ENCODE results near the gene SAFB2.
"Not testable (repeated sequence)": the region's sequence is repeated elsewhere in the genome, so short reads cannot be mapped to it uniquely, and the experiment has no call there.

Gene SAFB2

DNA sequence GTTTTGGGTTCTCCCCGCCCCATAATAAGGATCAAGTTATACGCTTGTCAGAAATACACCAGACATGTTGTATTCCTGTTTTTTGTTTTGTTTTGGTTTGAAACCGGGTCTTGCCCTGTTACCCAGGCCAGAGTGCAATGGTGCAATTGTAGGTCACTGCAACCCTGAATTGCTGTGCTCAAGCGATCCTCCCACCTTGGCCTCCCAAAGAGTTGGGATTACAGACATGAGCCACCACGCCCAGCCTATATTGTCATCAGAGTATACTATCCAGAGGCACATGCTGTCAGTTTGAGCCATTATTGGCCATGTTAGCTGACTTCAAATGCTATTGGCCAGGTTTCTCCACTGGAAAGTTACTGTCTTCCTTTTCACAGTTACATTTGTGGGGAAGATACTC is 10.1 kb upstream of the SAFB2 start:
- DNase-seq (ENCODE audit: low read depth) = no peak

- DNase-seq (ENCODE audit: low read depth) = no peak
Observed at GRCh38 chr19:5632241-5632612, 9.7 kb upstream of the SAFB2 start.

DNA sequence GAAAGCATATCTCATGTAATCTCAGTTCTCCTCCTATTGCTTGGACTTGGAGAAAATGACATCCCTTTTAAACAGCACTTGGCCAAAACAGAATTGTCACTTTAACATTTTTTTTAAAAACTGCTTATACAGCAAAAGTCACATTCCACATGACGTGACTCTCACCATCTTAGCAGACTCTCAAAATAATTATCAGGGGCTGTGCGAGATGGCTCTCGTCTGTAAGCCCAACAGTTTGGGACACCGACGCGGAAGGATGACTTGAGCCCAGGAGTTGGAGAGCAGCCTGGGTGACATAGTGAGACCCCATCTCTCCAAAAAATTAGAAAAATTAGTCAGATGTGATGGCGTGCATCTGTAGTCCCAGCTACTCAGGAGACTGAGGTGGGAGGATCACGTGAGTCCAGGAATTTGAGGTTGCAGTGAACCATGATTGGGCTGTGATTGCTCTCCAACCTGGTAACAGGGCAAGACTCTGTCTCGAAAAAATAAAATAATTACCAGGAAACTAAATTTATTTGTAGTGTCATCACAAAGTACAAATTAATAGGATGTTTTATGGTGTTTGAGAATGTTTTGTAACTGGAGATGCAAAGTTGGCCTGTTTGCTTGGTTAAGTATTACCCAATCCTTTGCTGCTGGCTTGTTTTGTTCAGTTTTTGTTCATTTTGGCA is 9.1 kb upstream of the SAFB2 start:
- no peak for DNase-seq (ENCODE audit: low read depth)

DNA sequence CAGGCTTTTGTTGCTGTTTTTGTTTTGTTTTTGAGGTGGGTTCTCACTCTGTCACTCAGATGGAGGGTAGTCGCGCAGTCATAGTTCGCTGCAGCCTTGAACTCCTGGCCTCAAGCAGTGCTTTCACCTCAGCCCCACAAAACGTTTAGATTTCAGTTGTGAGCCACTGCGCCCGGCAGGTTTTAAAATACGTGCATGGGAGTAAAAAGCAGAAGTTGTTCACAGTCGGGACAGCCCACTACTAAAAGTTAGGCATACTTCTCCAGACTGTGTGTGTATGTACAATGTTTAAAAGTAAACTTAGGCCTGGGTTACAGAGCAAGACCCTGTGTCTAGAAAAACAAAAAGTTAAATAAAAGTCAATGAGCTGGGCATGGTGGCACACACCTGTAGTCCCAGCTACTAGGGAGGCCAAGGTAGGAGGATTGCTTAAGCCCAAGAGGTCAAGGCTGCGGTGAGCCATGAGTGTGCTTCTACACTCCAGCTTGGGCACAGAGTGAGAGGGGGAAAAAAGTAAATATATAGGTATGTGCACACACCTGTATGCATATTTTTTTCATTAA is 6.4 kb upstream of the SAFB2 start:
- no peak for DNase-seq (ENCODE audit: low read depth)

DNA sequence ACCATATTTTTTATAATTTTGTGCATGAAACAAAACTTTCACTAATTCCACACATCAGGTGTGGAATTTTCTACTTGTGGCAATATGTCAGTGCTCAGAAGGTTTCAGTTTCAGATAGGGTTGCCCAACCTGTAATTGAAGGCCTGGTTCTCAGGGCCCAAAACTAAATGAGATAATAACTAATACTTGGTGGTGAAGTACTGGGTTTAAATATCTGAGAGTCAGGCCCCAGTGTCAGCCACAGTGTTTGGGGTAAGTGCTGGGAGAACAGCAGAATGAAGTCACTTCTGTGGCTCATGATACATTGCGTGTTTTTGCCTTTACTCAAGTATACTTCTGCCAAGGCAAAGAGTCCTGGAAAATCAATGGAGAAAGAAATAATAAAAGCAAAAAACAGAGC is 5.9 kb upstream of the SAFB2 start:
- no peak for DNase-seq (ENCODE audit: low read depth)

- no peak for DNase-seq (ENCODE audit: low read depth)
Observed at GRCh38 chr19:5627395-5627904, 4.9 kb upstream of the SAFB2 start.

- no peak for DNase-seq (ENCODE audit: low read depth)
Observed at GRCh38 chr19:5625641-5626040, 3.1 kb upstream of the SAFB2 start.

DNA sequence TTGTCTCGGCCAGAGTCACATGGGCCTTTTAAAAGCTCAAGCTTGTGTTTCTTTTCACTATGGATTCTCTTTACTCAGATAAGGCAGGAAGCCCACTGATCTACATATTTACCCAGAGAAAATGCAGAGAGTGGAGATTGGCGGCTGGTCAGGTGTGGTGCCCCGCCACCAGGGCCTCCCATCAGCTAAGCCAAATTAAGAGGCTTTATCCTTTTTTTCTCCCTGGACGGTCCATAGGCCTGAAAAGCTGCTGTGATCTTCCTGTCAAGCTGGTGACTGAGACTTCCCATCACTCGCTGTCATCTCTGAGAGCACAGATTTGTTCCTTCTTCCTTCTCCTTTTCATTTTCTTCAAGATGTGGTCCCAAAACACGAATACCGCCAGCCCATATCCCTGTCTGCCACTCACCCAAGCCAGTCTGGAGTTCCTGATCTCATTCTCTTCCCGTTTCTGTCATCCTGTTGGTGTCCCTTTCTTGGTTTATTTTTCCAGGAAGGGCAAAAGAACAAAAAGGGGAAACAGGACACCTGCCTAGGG is 2.2 kb upstream of the SAFB2 start:
- DNase-seq (ENCODE audit: low read depth) = no peak

DNA sequence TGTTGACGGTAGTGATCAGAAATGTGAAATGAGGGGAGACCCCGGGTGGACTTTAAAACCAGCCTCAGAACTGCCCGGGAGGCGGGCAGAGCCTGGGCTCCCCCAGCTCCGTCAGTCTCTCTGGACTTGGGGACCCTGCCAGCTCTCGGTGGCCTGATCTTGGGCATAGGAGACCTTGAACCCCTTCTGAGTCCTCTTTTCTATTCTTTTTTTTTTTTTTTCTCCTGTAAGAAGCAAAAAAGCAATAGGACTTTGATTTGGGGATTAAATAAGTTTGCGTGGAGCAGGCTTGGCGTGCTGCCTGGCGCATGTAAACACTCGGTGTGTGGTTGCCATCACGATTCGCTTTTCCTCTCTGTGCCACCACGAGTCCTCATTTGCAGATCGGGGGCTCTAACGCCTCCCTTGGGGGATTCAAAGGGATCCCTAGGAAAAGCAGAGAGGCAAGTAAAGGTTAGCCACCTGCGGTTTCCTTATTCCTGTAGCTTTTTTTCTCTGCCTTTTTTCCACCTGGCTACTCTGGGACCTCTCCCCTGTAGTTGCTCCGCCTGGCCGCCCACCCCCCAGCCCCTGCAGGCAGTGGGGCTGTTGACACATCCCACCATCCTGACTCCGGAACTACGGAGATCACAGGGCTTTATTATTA is 1.6 kb upstream of the SAFB2 start:
- no peak for DNase-seq (ENCODE audit: low read depth)

- no peak for DNase-seq (ENCODE audit: low read depth)
Observed at GRCh38 chr19:5623397-5624017, 931 bp upstream of the SAFB2 start.

DNA sequence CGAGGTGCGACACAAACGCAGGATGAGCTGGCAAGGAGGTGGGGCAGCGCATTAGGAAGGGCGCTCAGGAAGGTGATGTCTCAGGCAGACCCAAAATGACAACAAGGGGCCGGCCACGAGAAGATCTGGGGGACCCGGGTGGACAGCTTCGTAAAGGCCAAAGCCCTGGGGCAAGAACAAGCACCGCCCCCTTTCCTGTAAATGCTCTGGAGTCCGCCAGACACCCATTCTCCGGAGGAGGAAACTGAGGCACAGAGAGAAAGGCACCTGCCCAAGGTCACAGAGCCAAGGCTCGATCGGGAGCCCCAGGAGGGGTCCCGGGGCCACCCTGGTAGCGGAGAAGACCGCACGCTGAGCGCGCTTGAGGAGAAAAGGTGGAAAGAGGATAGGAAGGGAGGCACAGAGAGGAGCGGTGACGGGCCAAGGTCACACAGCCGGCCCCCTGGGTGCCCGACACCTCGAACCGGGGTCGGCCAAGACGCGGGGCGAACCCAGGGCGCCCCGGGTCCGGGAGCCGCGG is 571 bp downstream of the SAFB2 start:
- DNase-seq (ENCODE audit: low read depth) = no peak

GRCh38 chr19:5621311-5621944 is 1.1 kb downstream of the SAFB2 start:
- DNase-seq (ENCODE audit: low read depth) = no peak

GRCh38 chr19:5619946-5620345 is 2.6 kb downstream of the SAFB2 start:
- no peak for DNase-seq (ENCODE audit: low read depth)

DNA sequence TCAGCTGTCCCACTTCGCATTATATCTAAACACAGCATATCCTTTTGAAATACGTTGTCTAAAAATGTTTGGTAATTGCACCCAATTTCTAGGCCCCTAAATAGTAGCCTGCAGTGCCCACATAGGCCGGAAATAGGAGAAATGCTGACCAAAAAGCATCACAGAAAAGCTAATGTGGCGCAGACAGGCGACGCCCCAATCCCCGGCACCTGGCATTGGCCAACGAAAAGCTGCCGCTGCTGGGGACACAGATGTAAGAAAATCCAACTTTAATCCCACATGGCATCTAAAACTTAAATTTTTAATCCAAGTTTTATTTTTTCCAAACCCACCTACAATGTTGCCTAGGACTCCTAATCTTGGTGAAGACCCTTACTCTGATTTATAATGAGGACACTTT is 4.0 kb downstream of the SAFB2 start:
- DNase-seq (ENCODE audit: low read depth) = no peak

DNA sequence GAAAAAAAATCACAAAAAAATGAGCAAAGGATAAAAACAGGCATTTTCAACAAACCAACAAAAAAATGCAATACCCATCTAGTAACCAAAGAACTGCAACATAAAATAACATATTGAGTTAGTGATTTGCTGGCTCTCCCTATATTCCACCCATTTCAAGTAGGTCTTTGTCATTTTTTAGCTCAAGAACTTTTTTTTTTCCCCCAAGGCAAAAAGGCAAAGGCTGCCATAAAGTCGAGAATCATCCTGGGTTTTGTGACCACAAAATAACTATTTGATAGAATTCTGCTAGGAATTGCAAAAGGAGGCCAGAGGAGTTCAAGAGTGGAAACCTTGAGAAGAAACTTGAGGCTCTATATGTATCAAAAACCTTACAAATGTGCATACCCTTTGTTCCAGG is 5.5 kb downstream of the SAFB2 start:
- DNase-seq (ENCODE audit: low read depth) = no peak

GRCh38 chr19:5615756-5616327 is 6.7 kb downstream of the SAFB2 start:
- no peak for DNase-seq (ENCODE audit: low read depth)

GRCh38 chr19:5612891-5613865 is 9.4 kb downstream of the SAFB2 start:
- no peak for DNase-seq (ENCODE audit: low read depth)

DNA sequence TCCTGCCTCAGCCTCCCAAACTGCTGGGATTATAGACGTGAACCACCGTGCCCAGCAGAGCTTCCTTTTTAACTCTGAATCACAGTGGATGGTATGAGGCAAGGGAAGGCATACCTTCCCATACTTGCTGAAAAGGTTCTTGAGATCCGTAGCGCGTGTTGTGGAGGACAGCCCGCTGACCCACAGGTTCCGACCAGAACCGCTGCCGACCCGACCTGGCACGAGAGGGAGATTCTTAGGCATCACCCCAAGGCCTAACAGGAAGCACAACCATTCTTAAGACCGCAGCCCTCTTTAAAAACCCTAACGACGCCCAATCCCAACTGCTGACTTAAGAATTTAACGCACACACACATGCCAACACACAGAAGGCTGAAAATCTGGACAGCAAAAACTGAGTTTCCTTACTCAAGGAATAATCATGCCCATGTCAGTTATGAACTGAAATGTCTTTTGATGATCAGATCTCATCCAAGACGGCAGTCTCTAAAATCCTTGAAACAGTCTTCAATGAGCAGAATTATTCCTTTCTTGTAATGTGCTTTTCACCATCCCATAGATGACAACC is 12.6 kb downstream of the SAFB2 start:
- DNase-seq (ENCODE audit: low read depth) = no peak

DNA sequence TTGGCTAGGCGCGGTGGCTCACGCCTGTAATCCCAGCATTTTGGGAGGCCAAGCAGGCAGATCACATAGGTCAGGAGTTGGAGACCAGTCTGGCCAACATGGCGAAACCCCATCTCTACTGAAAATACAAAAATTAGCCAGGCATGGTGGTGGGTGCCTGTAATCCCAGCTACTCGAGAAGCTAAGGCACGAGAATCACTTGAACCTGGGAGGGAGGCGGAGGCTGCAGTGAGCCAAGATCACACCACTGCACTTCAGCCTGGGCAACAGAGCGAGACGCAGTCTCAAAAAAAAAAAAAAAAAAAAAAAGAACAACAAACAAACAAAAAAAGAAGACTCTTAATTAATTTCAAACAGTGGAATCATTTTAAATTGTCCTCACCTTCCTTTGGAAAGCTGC is 13.8 kb downstream of the SAFB2 start:
- not testable (repeated sequence) for DNase-seq (ENCODE audit: low read depth)

DNA sequence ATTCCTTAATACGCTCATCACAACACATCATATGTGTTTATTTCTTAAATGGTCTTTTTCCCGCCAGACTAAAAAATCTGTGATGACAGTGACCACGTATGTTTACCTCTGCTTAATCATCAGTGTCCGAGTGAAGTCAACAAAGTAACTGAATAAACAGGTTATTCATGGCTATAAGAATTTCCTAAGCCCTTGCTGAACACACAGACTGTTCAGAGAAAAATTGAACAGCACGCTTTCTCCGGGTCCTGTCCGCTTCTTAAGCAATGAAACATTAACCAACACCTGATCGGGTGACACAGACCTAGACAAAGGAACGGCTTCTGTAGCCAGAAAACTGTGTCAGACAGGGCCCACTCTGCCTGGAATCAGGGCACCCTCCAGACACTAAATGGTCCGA is 14.3 kb downstream of the SAFB2 start:
- no peak for DNase-seq (ENCODE audit: low read depth)

All from non-pigmented ciliary epithelial cell (primary cell).